Left kidney (tissue), 1 donor: ENCODE measurements around the gene CD72. TPM values are rescaled to one million over a fixed set of nuclear protein-coding genes. Genes with fewer than 3 reads are reported as not detected.

Source experiments
- polyA plus RNA-seq: library from polyadenylated mRNA; unstranded; fragments of 120-200 nt; gene quantifications from one replicate; pipeline ENCODE4 v1.2.1, GENCODE V29; 2013; ENCODE audit not compliant: insufficient read length

CD72 gene
- polyA plus RNA-seq, 1 donor, result 3.6 TPM

Other genes starting within 250 kb of the CD72 start
- gene RUSC2, start 128.3 kb downstream of the CD72 start, polyA plus RNA-seq, result 15.0 TPM
- 39.3 TPM for gene TESK1, start 13.2 kb downstream of the CD72 start, polyA plus RNA-seq
- 0.32 TPM for gene SIT1, start 32.5 kb upstream of the CD72 start, polyA plus RNA-seq
- not detected for gene RMRP, start 39.6 kb upstream of the CD72 start, polyA plus RNA-seq
- gene CCDC107, start 39.9 kb upstream of the CD72 start, polyA plus RNA-seq, result 12.6 TPM
- gene ARHGEF39, start 46.8 kb upstream of the CD72 start, polyA plus RNA-seq, result 15.4 TPM
- 0.58 TPM for gene CA9, start 55.5 kb upstream of the CD72 start, polyA plus RNA-seq
- 146 TPM for gene TPM2, start 71.5 kb upstream of the CD72 start, polyA plus RNA-seq
- gene TLN1, start 113.8 kb upstream of the CD72 start, polyA plus RNA-seq, result 156 TPM
- gene CREB3, start 114.3 kb upstream of the CD72 start, polyA plus RNA-seq, result 37.8 TPM
- gene GBA2, start 130.8 kb upstream of the CD72 start, polyA plus RNA-seq, result 138 TPM
- 32.2 TPM for gene RGP1, start 130.9 kb upstream of the CD72 start, polyA plus RNA-seq
- not detected for gene MSMP, start 135.9 kb upstream of the CD72 start, polyA plus RNA-seq
- gene NPR2, start 173.2 kb upstream of the CD72 start, polyA plus RNA-seq, result 36.8 TPM
- 10.4 TPM for gene SPAG8, start 193.8 kb upstream of the CD72 start, polyA plus RNA-seq
- 49.7 TPM for gene HINT2, start 196.6 kb upstream of the CD72 start, polyA plus RNA-seq
- gene FAM221B, start 210.3 kb upstream of the CD72 start, polyA plus RNA-seq, result 0.40 TPM
- 27.7 TPM for gene TMEM8B, start 210.8 kb upstream of the CD72 start, polyA plus RNA-seq